ENCODE results near the gene CPNE6. TPM values are rescaled to one million over a fixed set of nuclear protein-coding genes. Genes with fewer than 3 reads are reported as not detected.

CPNE6 gene
- total and polyA plus RNA-seq, 2 of the 13 experiments (the other 11 are each of a cell fraction or from before 2014, with no cell fraction given), result not detected

GRCh38 chr14:24080888-24081738, 9.8 kb downstream of the CPNE6 start (continued):
- peak; percentile 94; the same call in 1 of the 2 replicates for TF ChIP-seq RNF2 (conservative IDR thresholded peaks at IDR 0.05; ENCODE audit: low read depth)
- TF ChIP-seq ZFP36 (IDR thresholded peaks at IDR 0.05; ENCODE audit: borderline replicate concordance, low read depth, low read length, partially characterized antibody), result no peak
- no peak for TF ChIP-seq RERE (CRISPR knock-in tag; IDR thresholded peaks at IDR 0.05; ENCODE audit: low read depth)
- no peak for TF ChIP-seq ZNF20 (CRISPR knock-in tag; IDR thresholded peaks at IDR 0.05)
- TF ChIP-seq PCBP2 (optimal IDR thresholded peaks at IDR 0.05; ENCODE audit: low read depth, low read length, poor library complexity, severe bottlenecking), result no peak
- TF ChIP-seq ZNF121 (CRISPR knock-in tag; IDR thresholded peaks at IDR 0.05), result no peak
- no peak for TF ChIP-seq ZNF780A (CRISPR knock-in tag; IDR thresholded peaks at IDR 0.05)
- no peak for TF ChIP-seq ZSCAN29 (CRISPR knock-in tag; conservative IDR thresholded peaks at IDR 0.05)
- TF ChIP-seq NR1H2 (CRISPR knock-in tag; IDR thresholded peaks at IDR 0.05; ENCODE audit: borderline replicate concordance, low read depth), result no peak
- peak; percentile 87 for TF ChIP-seq ZNF563 (CRISPR knock-in tag; IDR thresholded peaks at IDR 0.05)
- no peak for TF ChIP-seq SKI (IDR thresholded peaks at IDR 0.05; ENCODE audit: partially characterized antibody)
- peak; percentile 89; the same call in 1 of the 2 replicates for TF ChIP-seq ZNF256 (CRISPR knock-in tag; conservative IDR thresholded peaks at IDR 0.05)
- no peak for TF ChIP-seq ZNF549 (CRISPR knock-in tag; IDR thresholded peaks at IDR 0.05)
- no peak for TF ChIP-seq ZNF614 (CRISPR knock-in tag; IDR thresholded peaks at IDR 0.05; ENCODE audit: borderline replicate concordance)
- no peak; the same call in none of the 2 replicates for TF ChIP-seq NFKB2 (CRISPR knock-in tag; IDR thresholded peaks at IDR 0.05; ENCODE audit: borderline replicate concordance)
- TF ChIP-seq MTF1 (CRISPR knock-in tag; IDR thresholded peaks at IDR 0.05), result no peak
- peak; percentile 94 for TF ChIP-seq ZNF777 (CRISPR knock-in tag; IDR thresholded peaks at IDR 0.05)
- no peak for TF ChIP-seq ONECUT2 (CRISPR knock-in tag; IDR thresholded peaks at IDR 0.05)
- peak; percentile 61; the same call in 1 of the 2 replicates for TF ChIP-seq KDM5B (CRISPR knock-in tag; IDR thresholded peaks at IDR 0.05; ENCODE audit: borderline replicate concordance)
- peak; percentile 76 for TF ChIP-seq POLR2G (IDR thresholded peaks at IDR 0.05; ENCODE audit: low read depth, low read length)
- no peak for TF ChIP-seq ZNF180 (CRISPR knock-in tag; IDR thresholded peaks at IDR 0.05; ENCODE audit: borderline replicate concordance, low read depth)
- TF ChIP-seq USF2 (IDR thresholded peaks at IDR 0.05; ENCODE audit: low read depth, low read length), result no peak
- TF ChIP-seq USF2 (CRISPR knock-in tag; IDR thresholded peaks at IDR 0.05; ENCODE audit: borderline replicate concordance), result no peak
- TF ChIP-seq MYNN (CRISPR knock-in tag; IDR thresholded peaks at IDR 0.05; ENCODE audit: low read depth), result peak; percentile 46; the same call in 1 of the 2 replicates

All from HepG2 (cell line).